Keratinocyte (primary cell): ENCODE measurements around the gene PRR3. TPM values are rescaled to one million over a fixed set of nuclear protein-coding genes. Genes with fewer than 3 reads are reported as not detected.

Source experiments
- DNase-seq: peaks from one replicate; pipeline ENCODE4 v3.0.0-alpha.2; 2011; ENCODE audit warnings: low read depth, missing footprints, low spot score
- FAIRE-seq: peaks from 2 replicates; lab custom pipeline; 2011; peaks lifted over from hg19 to GRCh38; lab: Jason Lieb, UNC
- H2AFZ ChIP-seq: 2 replicates; pipeline ENCODE4 v1.6.0; 2012; ENCODE audit warnings: low read length, control low read depth, inconsistent platforms; ENCODE audit not compliant: control insufficient read depth
- H3K27ac ChIP-seq: 2 replicates; pipeline ENCODE4 v1.5.1; 2011; ENCODE audit warnings: low read length; ENCODE audit not compliant: control insufficient read depth, insufficient read depth
- H3K27me3 ChIP-seq: 3 replicates; pipeline ENCODE4 v1.6.0; 2011; ENCODE audit warnings: low read length; ENCODE audit not compliant: control insufficient read depth, insufficient read depth; ENCODE audit errors: extremely low read depth
- H3K36me3 ChIP-seq, 2 experiments: 2 replicates in 1 of 2; 3 replicates in 1 of 2; pipeline ENCODE4 v1.5.1; 2011; ENCODE audit warnings: low read length in 2 of 2, mild to moderate bottlenecking in 1 of 2; ENCODE audit not compliant: control insufficient read depth in 2 of 2, insufficient read depth in 2 of 2; ENCODE audit errors: extremely low read depth in 1 of 2
- H3K4me1 ChIP-seq: 3 replicates; pipeline ENCODE4 v1.5.1; 2011; ENCODE audit warnings: low read length; ENCODE audit not compliant: control insufficient read depth, insufficient read depth; ENCODE audit errors: extremely low read depth
- H3K4me2 ChIP-seq: 3 replicates; pipeline ENCODE4 v1.6.0; 2011; ENCODE audit warnings: low read depth, low read length; ENCODE audit not compliant: control insufficient read depth, insufficient read depth; ENCODE audit errors: extremely low read depth
- H3K4me3 ChIP-seq, 3 experiments: fragments of 200-600 bp in 1 of 3; sonication (generic) in 1 of 3; 2 replicates in 2 of 3; 3 replicates in 1 of 3; pipeline ENCODE4 v1.5.1; 2011 to 2016; ENCODE audit warnings: low read length in 3 of 3, mild to moderate bottlenecking in 3 of 3, control low read depth in 2 of 3, inconsistent platforms in 1 of 3, low read depth in 1 of 3, mixed read lengths in 1 of 3, mixed run types in 1 of 3, moderate library complexity in 1 of 3; ENCODE audit not compliant: control insufficient read depth in 2 of 3, insufficient read depth in 2 of 3; ENCODE audit errors: extremely low read depth in 1 of 3
- H3K79me2 ChIP-seq: 2 replicates; pipeline ENCODE4 v1.6.0; 2012; ENCODE audit warnings: low read length; ENCODE audit not compliant: control insufficient read depth, insufficient read depth
- H3K9ac ChIP-seq: 3 replicates; pipeline ENCODE4 v1.6.0; 2011; ENCODE audit warnings: low read length; ENCODE audit not compliant: control insufficient read depth, insufficient read depth; ENCODE audit errors: extremely low read depth
- H3K9me1 ChIP-seq: 3 replicates; pipeline ENCODE4 v1.6.0; 2011; ENCODE audit warnings: low read length; ENCODE audit not compliant: control insufficient read depth, insufficient read depth; ENCODE audit errors: extremely low read depth
- H3K9me3 ChIP-seq: 2 replicates; pipeline ENCODE4 v1.5.1; 2012; ENCODE audit warnings: low read depth, low read length; ENCODE audit not compliant: control insufficient read depth
- H4K20me1 ChIP-seq: 3 replicates; pipeline ENCODE4 v1.6.0; 2011; ENCODE audit warnings: low read length; ENCODE audit not compliant: control insufficient read depth, insufficient read depth; ENCODE audit errors: extremely low read depth
- CTCF ChIP-seq, 3 experiments: IDR thresholded peaks in 1 of 3; conservative IDR thresholded peaks in 1 of 3; optimal IDR thresholded peaks in 1 of 3; 2 replicates in 2 of 3; 3 replicates in 1 of 3; pipeline versions ENCODE3 to v1.5.1; 2011; ENCODE audit warnings: low read length in 3 of 3, mild to moderate bottlenecking in 3 of 3, moderate library complexity in 2 of 3, control low read depth in 1 of 3, inconsistent platforms in 1 of 3; ENCODE audit not compliant: insufficient read depth in 2 of 3; ENCODE audit errors: extremely low read depth in 1 of 3
- EZH2 ChIP-seq: IDR thresholded peaks from one replicate; pipeline ENCODE4 v1.6.1; 2012; ENCODE audit warnings: inconsistent platforms, mild to moderate bottlenecking, low read length, moderate library complexity
- dilution Hi-C: fragments of 300-500 bp; cut with MboI; formaldehyde crosslinking; loops from one replicate; pipeline ENCODE4 v1.7.0; 2020; ENCODE audit warnings: low sequenced_read_pairs; ENCODE audit not compliant: extremely low pct_ligation_motif_present
- polyA plus RNA-seq, 5 experiments: library from polyadenylated mRNA; depleted of rRNA in 3 of 5; stranded (reverse) in 3 of 5; stranded (forward) in 1 of 5; unstranded in 1 of 5; fragments of >200 nt; gene quantifications; 1 replicate in 1 of 5; 2 replicates in 3 of 5; 3 replicates in 1 of 5; pipeline versions ENCODE4 v1.2.1 to v1.2.3, GENCODE V29; 2011 to 2012; ENCODE audit warnings: missing spikeins in 2 of 5, low read depth in 1 of 5, low replicate concordance in 1 of 5

Gene PRR3
- polyA plus RNA-seq, 1 donor (not counting 4 experiments of a cell fraction or from before 2014, with no cell fraction given) = 6.1 TPM

GRCh38 chr6:30557683-30557981 is 537 bp downstream of the PRR3 start:
- Histone ChIP-seq H4K20me1 (no peaks in the 10 kb centered on the region), H3K79me2 (peaks cover 23% of the 10 kb centered on the region), H3K27me3 (no peaks in the 10 kb centered on the region), H3K36me3 (peaks cover 15 to 16% of the 10 kb centered on the region in 2 experiments), H3K9me3 (no peaks in the 10 kb centered on the region), H3K4me1 (peaks cover 18% of the 10 kb centered on the region), H3K9ac (peak overlapping the region; percentile 95), H3K4me3 (peak overlapping the region; percentile 91 to 100 (median 99)), H3K9me1 (peaks cover 4% of the 10 kb centered on the region), H3K4me2 (peak overlapping the region; percentile 99), H2AFZ (peak overlapping the region; percentile 92), H3K27ac (peak overlapping the region; percentile 89)
- FAIRE-seq (no peak), DNase-seq (no peak)
- dilution Hi-C loops = no loop called here
- TF ChIP-seq EZH2 (no peak), CTCF (optimal IDR thresholded peaks at IDR 0.05 in 1 of 3, IDR thresholded peaks at IDR 0.05 in 1 of 3, conservative IDR thresholded peaks at IDR 0.05 in 1 of 3; ENCODE audit: extremely low read depth in 1 of 3, insufficient read depth in 2 of 3, low read length in 3 of 3) (no peak)

- no peak for FAIRE-seq
Observed at GRCh38 chr6:30560930-30561329, 3.8 kb downstream of the PRR3 start.

More at GRCh38 chr6:30560930-30561329, 3.8 kb downstream of the PRR3 start:
- Histone ChIP-seq H3K79me2 (peaks cover 15% of the 10 kb centered on the region), H3K9ac (no peak overlapping the region), H3K9me1 (peaks cover 4% of the 10 kb centered on the region), H3K4me1 (peaks cover 7% of the 10 kb centered on the region), H3K4me2 (no peak overlapping the region), H3K36me3 (peaks cover 6 to 7% of the 10 kb centered on the region in 2 experiments), H2AFZ (no peak overlapping the region), H3K9me3 (no peaks in the 10 kb centered on the region), H3K27me3 (no peaks in the 10 kb centered on the region), H3K27ac (no peak overlapping the region), H3K4me3 (no peak overlapping the region), H4K20me1 (no peaks in the 10 kb centered on the region)
- TF ChIP-seq CTCF (optimal IDR thresholded peaks at IDR 0.05 in 1 of 3, IDR thresholded peaks at IDR 0.05 in 1 of 3, conservative IDR thresholded peaks at IDR 0.05 in 1 of 3; ENCODE audit: extremely low read depth in 1 of 3, insufficient read depth in 2 of 3, low read length in 3 of 3) = no peak
- TF ChIP-seq EZH2 = no peak
- dilution Hi-C loops = no loop called here
- no peak for DNase-seq
